Measurements from ENCODE around the gene KRTAP10-3.

KRTAP10-3 gene

DNA sequence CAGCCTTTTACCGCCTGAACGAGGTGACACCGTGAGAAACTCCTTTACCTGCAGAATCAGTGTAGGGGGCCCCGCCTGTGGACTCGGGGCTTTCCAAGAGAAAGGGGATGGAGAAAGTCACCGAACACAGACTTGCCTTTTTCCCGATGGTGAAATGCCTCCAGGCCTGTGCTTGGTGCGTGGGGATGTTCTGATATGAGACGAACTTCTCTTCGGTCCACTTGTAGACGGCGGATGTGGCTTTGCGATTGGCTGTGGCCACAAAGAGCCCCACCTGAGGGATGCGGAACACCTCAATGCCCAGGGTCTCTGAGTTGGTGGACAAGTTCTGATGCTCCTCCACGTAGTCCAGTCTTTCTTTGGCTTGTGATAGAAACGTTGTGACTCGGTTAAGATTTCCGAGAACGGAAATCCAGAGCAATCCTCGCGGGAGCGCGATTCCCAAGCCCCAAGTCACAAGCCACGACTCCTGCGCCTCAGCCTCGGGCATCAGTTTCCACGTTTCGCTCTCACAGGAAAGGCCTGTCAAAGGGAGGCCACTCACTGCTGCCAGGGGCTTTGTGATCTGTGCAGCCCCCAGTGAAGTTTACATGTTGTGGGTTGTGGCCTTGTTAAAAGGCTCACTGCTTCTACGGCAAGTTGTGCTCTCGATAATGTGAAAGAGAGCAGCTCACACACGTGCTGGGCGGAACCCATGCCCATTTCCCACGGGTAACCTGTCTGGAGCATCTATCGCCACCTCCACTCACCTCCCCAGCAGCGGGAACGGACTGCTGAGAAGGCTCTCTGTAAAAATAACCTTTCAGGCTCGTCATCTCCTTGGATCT, 31.2 kb downstream of the KRTAP10-3 start:
- DNase-seq, result no peak

DNA sequence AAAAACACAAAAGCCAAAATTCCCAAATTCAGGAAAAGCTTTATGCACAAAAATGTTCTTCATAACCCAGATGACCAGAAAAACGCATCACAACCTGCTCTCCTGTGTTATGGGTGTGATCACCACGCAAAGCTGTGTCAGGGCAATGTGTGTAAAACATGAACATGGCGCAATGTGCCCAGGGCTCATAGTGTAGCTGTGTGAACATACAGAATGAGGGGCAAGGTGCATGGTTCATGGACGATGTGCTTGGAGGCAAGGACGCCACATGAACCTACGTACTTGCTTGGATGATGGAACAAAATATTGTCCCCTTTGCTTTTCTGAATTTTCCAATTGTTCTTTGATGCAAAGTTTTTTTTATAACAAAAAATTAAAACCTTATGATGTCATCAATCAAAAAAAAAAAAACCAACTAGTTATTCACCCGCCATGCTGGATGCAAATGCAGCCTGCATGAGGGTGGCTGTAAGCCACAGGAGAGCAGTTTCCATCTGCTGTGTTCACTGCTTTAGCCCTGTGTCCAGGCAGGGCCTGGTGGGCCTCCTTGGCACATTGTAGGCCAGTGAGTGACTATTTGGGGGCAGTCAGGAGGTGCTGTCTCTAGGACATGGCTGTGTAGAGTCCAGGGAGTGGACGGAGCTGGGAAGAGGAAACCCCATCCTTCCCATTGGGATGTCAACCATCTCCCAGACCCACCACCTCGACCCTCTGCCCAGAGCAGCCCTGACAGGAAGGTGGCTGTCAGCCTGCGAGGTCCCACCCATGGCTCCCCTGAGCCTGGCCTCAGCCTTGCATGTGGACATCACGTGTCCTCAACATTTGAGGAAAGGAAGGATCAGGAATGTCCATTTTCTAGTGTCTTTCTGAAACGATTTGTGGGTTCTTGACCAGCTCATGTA, 32.2 kb downstream of the KRTAP10-3 start:
- DNase-seq, result no peak

DNA sequence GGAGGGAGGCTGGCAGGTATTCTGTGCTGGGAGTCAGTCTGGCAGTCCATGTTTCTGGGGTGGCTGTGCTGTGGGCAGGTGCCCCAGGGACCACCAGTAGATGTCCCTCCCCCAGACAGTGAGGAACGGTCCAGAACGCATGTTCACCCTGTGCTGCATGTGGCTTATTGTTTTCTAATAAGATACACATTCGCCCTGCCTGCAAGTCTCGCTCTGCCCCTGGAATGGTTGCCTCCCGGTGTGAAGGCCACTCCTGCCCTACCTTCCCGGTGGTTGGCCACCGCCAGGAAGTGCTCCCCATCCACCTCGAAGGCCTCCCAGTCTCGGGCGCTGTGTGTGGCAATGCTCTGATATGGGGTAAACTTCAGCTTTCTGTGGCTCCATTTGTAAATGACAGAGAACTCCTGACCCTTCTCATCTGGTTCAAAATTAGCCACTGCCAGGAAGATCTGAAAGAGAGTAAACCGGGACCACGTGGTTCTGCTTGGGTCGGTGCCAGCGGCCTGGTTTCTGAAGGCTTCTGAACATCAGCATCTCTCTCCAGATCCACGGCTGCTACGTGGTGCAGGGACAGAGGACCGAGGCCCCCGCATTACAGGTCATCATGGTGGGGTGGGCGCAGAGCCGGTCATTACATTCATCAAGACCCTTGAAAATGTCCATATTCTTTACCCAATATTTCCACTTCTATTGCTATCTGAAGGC, 33.1 kb downstream of the KRTAP10-3 start:
- DNase-seq, result no peak

GRCh38 chr21:44524414-44525371, 33.9 kb downstream of the KRTAP10-3 start:
- DNase-seq, result no peak

DNA sequence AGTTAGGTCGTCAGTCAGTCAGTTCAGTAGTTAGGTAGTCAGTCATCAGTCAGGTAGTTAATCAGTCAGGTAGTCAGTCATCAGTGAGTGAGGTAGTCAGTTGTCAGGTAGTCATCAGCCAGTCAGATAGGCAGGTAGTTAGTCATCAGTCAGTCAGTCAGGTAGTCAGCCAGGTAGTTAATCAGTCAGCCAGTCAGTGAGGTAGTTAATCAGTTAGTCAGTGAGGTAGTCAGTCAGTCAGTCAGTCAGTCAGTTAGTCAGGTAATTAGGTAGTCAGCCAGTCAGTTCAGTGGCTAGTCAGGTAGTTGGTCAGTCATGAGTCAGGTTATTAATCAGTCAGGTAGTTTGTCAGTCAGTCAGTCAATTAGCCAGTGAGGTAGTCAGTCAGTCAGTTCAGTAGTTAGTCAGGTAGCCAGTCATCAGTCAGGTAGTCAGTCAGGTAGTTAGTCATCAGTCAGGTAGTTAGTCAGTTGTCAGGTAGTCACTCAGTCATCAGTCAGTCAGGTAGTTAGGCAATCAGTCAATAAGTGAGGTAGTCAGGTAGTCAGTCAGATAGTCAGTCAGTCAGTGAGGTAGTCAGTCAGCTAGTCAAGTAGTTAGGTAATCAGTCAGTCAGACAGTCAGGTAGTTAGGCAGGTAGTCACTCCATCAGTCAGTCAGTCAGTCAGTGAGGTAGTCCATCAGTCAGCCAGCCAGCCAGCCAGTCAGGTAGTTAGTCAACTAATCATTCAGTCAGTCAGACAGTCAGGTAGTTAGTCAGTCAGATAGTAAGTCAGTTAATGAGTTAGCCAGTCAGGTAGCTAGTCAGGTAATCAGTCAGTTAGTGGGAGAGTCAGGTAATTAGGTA, 34.8 kb downstream of the KRTAP10-3 start:
- DNase-seq, result no peak

GRCh38 chr21:44522753-44523204, 35.8 kb downstream of the KRTAP10-3 start:
- DNase-seq, result no peak

GRCh38 chr21:44521928-44522752, 36.5 kb downstream of the KRTAP10-3 start:
- no peak for DNase-seq

DNA sequence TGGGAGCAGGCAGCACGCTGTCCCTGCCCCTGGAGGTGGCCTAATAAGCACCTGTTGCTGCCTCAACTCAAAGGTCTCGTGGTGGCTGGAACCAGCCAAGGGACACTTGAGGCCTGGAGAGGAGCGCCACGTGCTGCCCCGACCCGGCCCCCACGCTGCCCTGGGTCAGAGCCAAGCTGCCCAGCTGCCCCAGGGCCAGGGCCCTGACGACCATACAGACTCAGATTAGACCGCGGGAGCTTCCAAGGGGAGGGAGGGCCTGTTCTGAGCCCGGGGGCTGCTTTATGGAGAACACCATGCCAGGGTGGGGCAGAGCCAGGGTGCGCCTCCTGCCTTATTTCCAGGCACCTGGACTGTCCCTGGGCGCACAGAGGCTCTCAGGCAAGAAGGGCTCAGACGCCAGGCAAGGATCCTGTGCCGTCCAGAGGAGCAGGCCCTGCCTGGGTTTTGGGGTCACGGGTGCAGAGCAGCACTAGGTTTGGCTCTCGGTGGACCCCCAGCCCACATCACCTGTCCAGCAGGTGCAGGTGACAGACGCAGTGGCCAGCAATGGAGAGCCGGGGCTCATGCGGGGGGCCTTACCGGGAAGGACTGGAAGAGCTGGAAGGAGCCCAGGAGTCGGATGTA, 37.2 kb downstream of the KRTAP10-3 start:
- no peak for DNase-seq

GRCh38 chr21:44520326-44521300, 38.0 kb downstream of the KRTAP10-3 start:
- no peak for DNase-seq

DNA sequence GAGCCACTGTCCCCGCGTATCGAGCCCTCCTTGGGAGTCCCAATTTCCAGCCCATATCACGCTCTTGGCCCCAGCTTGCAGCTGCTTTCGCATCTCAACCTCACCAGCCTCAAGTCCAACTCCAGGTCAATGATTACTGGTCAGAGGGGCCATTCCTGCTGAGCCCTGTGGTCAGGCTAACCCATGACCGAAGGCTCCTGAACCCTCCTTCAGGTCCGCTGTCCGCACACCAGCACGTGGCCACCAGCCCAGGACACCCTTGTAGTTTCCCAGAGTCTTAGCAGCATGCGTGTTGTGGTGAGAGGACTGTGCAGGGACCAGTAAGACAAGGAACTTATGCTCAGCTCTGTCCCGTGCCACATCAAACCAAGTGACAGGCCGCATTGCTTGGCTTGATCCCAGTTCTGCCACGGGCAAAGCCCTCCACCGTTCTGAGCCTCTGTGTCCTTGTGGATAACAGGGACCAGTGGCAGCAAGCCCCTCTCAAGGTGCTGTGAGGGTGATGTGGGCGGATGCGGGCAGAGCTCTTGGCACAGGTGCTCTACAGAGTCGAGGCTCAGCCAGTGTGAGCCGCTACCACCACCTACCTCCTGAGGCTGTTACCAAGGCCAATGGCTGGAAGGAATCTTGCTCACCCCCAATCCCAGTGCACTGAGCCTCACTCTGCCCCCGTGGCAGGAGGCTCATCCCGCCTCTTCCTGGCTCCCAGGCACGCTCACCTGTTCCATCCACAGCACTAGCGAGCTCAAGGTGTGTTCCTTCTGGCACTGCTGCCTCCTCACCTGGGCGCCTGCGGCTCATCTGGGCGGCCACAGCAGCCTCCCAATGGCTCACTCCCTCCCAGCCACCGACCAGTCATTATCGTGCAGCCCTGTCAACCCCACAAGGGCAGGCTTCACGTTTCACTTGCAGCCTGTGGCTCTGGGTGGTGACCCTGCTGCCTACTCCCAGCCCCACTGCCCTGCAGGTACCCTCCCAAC, 39.0 kb downstream of the KRTAP10-3 start:
- DNase-seq, result no peak

DNA sequence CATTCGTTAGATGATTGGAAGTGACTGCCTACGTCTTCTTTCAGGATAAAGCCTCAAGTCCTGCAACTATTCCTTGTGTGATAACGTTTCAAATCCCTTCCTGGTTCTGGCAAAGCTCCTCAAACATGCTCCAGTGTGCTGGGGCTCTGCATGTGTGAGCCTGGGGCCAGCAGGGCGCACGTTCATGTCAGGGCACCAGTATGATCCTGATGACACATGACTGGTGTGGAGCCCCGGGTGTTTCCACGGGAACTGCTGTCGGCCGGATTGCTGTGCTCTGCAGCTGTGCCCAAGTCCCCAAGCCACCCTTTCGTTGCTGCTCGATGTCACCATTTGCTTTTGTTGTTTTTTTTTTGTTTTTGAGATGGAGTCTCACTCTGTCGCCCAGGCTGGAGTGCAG, 39.9 kb downstream of the KRTAP10-3 start:
- DNase-seq, result no peak

GRCh38 chr21:44517175-44517899, 41.3 kb downstream of the KRTAP10-3 start:
- DNase-seq, result no peak

GRCh38 chr21:44516828-44517174, 41.8 kb downstream of the KRTAP10-3 start:
- no peak for DNase-seq

DNA sequence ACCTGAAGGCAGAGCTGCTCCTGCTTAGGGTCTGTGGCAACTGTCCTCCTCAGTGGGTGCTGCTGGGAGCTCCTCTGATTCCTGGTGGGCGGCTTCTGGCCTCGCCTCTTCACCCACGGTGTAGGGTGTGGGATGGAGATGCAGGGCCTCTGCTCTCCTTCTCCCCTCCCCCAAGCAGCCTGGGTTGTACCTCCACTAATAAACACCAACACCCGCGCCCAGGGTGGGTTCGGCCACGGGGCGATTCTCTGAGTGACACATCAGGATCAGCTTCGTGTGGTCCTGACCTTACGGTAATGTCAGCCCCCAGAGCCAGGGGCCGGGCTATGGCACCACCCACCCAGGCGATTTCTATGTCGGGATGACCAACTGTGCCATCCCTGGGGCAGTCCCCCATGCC, 42.3 kb downstream of the KRTAP10-3 start:
- DNase-seq, result no peak

DNA sequence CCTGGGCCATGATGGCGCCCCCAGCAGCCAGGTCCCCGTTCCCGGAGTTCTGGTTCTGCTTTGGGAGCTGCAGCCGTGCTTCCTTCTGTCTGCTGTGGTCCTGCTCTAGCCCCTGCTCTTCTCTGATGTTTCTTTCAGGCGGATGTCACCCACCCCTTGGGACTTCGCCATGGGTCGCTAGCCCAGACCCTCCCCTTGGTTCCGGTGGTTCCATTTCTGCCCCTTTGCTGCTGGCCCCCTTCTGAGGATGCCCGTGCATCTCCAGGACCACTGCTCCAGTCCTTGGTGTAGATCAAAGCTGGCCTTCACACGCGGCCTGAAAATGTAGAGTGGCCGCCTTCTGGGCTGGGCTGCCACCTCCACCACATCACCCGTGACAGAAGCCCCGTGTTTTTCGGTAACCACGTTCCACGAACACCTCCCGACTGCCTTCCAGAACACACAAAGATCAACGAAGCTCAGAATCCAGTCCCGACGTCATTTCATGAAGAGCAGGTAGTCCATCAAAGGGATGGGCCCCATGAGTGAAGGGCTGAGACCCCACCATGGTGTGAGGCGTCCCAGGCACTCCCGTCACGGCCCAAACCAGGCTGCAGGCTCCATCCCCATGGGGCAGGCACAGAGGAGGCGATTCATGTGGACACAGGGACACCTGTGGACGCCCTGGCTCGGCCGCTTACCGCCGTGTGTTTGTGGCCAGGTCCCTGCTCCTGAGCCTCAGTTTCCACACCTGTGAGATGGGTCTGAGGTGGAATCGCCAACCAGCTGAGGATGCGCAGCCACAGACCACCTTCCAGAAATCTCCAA, 43.0 kb downstream of the KRTAP10-3 start:
- DNase-seq, result no peak
